Ramos (cell line): ENCODE results near the gene MUC6.
"Not testable (repeated sequence)": the region's sequence is repeated elsewhere in the genome, so short reads cannot be mapped to it uniquely, and the experiment has no call there.

ENCODE experiments used
- in situ Hi-C: fragments of 300-500 bp; cut with MboI; formaldehyde crosslinking; loops from one replicate; pipeline ENCODE4 v1.14.3; 2022; ENCODE audit warnings: low sequenced_read_pairs; ENCODE audit not compliant: unreplicated experiment

Gene MUC6

GRCh38 chr11:1026641-1027482 lies 9.7 kb downstream of the MUC6 start:
- in situ Hi-C loops, result no loop called here

DNA sequence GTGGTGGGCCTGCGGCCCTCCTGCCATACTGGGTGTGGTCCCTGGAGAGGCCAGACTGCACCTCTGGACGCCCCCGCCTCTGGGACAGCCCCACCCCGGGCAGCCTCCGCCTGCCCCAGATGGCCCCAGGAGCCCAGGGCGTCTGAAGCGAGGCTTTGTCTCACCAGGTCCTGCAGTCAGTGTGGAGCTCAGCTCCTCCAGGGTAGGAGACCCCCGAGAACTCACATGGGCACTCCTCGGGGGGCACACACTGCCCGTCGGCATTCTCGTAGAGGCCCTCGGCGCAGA lies 10.4 kb downstream of the MUC6 start:
- in situ Hi-C loops, result no loop called here

DNA sequence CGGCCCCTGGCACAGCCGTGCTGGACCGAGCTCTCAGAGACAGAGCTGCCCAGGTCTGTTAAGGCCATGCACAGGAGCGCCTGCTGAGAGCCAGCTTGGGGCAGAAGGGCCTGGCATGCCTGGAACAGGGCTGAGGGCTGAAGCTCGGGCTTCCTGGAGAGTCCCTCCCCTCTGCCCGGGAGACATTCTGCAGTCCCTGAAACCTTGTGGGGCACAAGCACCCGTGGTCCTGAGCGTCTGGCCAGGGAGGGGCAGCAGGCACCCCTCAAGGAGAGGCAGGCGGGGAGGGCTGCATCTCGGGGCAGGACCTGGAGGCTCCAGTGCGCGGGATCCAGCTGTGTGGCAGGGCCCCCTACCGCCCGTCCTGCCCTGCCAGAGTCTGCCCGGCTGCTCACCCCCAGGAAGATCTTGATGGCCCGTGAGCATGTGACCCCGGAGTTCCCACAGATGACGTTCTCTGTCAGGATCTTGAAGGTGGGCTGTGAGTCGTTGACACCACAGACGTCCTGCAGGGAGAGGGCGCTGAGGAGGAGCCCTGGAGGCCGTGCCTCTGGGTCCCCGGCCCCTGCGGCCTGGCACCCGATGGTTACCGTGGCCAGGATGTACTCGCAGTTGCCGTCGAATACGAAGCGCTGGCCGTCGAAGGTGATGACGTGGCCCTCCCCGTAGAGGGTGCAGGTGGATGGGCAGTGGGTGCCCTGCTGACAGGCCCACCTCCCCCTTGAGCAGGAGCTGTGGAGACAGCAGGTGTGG lies 10.9 kb downstream of the MUC6 start:
- in situ Hi-C loops, result no loop called here

DNA sequence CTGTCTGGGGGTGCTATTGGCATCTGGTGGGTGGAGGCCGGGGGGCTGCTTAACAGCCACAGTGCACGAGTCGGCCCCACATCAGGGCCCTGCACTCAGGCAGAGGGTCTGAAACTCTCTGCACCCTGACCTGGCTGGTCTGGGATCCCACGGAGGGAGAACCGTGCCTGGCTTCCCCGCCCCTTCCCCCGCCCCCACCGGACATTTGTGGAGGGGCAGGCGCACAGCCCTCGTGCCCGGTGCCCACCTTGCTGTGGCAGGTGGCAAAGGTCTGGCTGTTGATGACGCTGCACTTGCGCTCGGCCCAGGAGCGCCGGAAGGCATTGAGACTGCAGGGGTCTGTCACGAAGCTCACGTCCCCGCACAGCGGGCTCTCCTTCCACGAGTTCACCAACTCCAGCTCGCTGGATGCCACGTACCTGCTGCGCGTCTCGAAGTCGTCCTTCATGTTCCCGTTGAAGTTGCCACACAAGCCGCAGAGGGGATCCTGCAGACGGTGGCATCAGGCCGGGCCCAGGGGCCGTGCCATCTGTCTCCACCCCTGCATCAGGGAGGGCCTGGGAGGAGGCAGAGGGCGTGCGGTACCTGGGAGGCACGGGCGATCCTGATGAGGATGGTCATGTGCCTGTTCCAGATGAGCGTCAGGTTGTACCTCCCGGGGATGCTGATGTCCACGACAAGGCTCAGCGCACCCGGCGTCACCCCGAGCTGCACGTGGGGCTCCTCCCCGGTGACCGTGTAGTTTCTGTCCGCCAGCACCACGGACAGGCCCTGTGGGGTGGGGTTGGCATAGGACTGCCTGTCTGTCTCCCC lies 11.7 kb downstream of the MUC6 start:
- in situ Hi-C loops, result no loop called here

DNA sequence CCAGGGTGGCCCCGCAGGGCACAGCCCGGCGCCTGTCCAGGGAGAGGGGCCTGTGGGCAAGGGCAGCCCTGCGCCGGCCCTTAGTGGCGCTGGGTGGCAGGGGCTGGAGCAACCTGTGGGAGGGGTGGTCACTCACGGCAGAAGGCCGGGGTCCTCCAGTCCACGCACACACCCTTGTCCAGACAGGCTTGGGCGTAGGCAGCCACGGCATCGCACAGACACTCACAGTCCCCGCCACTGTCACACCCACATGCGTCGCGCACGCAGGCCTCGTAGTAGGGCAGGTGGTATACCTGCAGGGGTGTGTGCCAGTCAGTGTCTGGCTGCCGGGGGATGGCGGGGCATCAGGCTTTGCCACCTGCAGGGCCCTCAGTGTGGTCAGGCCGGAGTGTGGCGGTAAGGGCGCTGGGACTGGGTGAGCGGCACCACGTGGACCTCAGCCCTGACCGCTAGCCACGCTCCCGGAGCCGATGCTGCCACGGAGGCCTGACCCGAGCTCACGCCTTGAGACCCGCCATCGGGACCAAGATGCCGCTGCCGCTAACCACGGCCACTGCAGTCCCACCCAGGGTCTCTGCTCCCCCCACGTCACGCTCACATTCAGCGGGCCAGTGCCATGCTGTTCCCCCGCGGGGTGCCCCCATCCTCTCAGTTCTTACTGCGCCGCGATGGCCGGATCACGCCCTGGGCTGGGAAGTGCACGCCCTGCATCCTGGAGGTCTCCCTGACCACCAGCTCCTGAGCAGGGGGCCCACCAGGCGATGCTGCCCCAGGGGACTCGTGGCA lies 12.5 kb downstream of the MUC6 start:
- in situ Hi-C loops, result no loop called here

GRCh38 chr11:1022908-1023810 lies 13.4 kb downstream of the MUC6 start:
- in situ Hi-C loops, result no loop called here

GRCh38 chr11:1022411-1022810 lies 14.1 kb downstream of the MUC6 start:
- in situ Hi-C loops, result no loop called here

DNA sequence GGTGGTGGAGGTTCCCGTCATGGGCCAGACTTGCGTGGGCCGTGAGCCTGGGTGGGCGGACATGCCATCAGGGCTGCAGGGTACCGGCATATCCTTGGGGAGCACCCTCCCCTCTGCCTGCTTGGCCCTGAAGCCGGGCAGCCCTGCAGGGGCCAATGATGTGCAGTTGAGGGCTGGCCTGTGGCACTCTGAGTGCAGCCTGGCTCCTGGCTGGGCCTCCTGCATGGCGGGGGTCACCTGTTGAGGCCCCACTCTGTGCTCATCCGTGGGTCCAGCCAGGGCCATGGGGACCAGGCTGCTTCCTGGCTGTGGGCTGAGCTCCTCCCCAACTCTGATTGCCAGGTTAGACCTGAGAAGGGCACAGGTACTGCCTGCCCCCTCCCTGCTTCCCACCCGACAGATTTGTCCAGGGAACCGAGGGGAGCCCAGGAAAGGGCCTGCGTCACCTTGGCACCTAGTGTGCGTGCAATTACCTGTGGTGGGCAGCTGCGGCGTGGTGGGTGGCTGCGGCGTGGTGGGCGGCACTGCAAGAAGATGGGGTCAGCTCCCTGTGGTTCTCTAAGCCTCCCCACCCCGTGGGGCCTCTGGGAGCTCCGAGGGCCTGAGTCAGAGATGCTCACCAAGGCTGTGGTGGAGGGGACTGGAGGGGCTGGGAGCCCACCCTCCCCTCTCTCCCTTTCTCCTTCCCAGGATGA lies 16.2 kb downstream of the MUC6 start:
- in situ Hi-C loops, result no loop called here

GRCh38 chr11:1019321-1019910 lies 17.1 kb downstream of the MUC6 start:
- in situ Hi-C loops, result no loop called here

GRCh38 chr11:1018091-1018490 lies 18.4 kb downstream of the MUC6 start:
- in situ Hi-C loops, result no loop called here

DNA sequence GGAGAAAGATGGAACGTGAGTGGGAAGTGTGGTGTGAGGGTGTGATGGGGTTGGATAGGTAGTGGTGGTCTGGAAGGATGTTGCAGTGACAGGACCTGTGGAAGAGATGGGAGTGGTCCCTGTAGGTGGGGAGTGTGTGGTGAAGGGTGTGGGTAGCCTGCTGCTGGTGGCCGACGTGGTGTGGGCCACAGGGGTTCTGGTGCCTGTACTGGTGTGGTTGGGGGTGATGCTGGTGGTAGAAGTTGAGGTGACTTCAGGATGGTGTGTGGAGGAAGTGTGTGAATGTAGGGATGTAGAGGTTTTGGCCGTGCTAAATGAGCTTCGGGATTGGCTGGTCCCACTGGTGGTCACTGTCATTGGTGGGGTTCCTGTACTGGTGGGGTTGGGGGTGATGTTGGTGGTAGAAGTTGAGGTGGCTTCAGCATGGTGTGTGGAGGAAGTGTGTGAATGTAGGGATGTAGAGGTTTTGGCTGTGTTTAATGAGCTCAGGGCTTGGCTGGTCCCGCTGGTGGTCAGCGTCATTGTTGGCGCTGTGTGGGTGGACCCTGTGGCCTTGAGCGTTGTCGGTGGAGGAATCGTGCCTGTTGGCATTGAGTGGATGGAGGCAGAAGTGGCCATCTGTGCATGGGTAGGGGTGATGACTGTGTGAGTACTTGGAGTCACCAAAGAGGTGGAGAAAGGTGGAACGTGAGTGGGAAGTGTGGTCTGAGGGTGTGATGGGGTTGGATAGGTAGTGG lies 19.1 kb downstream of the MUC6 start:
- in situ Hi-C loops, result no loop called here

DNA sequence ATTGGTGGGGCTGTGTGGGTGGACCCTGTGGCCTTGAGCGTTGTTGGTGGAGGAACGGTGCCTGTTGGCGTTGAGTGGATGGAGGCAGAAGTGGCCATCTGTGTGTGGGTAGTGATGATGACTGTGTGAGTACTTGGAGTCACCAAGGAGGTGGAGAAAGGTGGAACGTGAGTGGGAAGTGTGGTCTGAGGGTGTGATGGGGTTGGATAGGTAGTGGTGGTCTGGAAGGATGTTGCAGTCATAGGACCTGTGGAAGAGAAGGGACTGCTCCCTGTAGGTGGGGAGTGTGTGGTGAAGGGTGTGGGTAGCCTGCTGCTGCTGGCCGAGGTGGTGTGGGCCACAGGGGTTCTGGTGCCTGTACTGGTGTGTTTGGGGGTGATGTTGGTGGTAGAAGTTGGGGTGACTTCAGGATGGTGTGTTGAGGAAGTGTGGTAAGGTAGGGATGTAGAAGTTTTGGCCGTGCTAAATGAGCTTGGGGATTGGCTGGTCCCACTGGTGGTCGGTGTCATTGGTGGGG lies 19.9 kb downstream of the MUC6 start:
- in situ Hi-C loops, result not testable (repeated sequence)

DNA sequence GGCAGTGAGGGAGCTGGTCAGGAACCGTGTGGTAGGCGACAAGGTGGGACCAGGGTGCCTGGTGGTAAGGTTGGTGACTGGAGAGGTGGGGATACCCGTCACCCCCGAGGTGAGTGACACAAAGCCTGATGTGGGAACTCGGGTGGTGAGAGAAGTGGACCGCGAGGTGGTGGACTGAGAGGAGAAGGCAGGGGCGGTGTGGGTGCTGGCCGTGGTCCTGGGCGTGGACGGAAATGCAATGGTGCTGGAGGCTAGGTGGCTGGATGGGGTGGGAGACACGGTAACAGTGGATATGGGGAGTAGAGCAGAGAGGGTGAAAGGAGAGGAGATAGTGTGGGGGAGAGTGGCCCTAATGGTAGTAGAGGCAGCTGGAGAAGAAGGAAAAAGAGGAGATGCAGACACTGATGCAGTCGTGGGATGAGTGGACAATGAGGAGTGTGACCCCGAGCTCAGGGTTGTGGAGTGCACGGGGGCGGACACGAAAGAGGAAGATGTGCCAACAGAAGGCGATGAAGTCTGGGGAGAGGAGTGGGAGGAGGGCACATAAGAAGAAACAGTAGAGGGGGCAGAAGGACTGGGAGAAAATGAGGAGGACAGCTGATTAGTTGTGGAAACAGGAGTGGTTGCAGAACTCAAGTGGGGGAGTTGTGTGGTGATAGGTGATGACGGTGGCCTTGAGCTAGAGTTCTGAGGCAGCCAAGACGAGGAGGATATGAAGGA lies 20.5 kb downstream of the MUC6 start:
- in situ Hi-C loops, result no loop called here

DNA sequence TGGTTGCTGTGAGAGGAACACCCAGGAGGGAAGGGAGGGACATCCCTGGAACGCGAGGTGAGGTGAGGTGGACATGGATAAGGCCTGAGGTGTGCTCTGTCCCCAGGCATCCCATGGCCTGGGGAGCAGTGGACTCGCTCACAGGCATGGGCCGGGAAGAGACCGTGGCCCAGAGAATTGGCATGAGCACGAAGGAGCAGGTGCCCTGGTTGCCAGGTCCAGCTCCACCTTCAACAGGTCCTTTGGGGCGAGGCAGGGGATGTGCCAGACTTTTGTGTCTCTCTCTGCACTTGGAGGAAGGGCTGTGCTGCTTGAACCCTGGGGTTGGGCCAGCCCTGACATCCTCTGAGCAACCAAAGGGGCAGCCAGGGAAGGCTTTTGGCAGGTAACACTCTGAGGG lies 21.5 kb downstream of the MUC6 start:
- in situ Hi-C loops, result no loop called here

DNA sequence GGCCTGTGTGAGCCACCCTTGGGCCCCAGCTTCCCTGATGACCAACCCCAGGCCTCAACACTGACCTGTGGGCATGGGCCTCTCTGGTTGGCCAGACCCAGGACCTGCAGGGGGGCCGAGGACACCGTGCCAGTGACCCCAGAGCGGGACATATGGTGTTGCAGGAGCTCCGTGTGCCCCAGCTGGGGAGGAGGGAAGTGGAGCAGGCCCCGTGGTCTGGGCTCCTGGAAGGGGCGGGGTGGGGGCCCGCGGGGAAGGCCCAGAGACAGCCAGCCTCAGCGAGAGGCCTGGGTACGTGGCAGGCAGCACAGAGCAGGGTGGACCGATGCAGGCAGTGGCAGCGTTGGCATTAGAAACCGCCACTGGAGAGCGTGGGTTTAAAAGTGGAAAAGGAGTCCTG lies 22.2 kb downstream of the MUC6 start:
- in situ Hi-C loops, result no loop called here

- in situ Hi-C loops, result no loop called here
Observed at GRCh38 chr11:1013631-1013935, 22.9 kb downstream of the MUC6 start.
